HG03175 (cell line): ENCODE results near the gene ABCC8.

ENCODE experiments used
- ATAC-seq: cut with Tn5 transposase; IDR thresholded peaks from one replicate; pipeline ENCODE4 v1.9.1; 2021; ENCODE audit warnings: mild to moderate bottlenecking, moderate library complexity; ENCODE audit not compliant: unreplicated experiment

ABCC8 gene

DNA sequence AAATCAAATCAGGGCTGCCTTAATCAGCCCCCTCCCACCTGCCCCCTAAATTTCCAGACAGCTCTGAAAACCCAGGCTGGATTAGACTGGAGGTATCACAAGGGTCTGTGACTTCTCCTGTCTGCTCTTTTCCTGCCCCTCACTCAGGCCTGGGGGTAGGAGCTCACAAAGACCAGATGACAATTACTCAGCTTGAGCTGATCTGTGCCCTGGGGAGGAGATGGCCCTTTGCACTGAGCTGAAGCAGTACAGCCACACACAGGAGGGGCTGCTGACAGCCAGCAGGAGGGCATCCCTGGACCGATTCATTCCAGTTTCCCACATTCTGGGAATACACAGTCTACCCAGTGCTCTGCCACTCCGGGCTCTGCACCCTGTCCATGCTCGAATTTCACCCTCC, 4.2 kb downstream of the ABCC8 start:
- no peak for ATAC-seq

DNA sequence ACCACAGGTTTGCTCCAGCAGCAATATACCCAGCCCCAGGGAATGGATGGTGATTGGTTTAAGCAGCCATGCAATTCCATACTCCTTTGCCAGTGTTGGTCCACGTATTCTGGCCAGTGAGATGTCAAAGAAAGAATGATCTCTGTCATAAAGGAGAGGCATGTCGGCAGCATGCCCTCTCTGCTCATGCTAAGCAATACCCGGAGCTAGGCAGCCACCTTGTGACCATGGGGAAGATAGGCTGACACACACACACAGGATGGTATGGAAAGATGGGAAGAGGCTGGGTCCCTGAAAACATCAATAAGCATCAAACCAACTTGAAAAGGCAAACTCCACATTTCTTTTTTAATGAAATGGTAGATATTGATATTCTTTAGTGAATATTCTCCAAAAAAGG, 5.1 kb downstream of the ABCC8 start:
- ATAC-seq = no peak

- no peak for ATAC-seq
These were observed 6.6 kb downstream of the ABCC8 start for GRCh38 chr11:17469998-17470397.

DNA sequence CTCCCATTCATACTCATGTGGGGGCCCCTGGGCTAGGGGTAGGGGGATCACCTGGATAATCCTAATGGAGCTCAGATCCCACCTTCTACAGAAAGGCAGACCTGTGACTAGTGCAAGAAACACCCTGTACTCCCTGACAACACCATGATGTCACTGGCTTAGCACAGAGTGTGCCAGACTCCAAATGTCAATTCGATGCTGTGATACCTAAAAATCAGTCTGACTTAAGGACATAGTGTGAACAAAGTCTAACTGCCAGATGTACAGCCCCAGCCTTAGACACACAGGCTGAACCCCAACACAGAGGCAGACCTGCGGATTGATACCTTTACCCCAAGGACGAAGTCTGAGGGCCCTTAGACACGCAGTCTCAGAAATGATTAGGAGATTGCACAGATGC, 8.5 kb downstream of the ABCC8 start:
- ATAC-seq = no peak

- ATAC-seq = no peak
These were observed 13.0 kb downstream of the ABCC8 start for GRCh38 chr11:17463546-17464174.

DNA sequence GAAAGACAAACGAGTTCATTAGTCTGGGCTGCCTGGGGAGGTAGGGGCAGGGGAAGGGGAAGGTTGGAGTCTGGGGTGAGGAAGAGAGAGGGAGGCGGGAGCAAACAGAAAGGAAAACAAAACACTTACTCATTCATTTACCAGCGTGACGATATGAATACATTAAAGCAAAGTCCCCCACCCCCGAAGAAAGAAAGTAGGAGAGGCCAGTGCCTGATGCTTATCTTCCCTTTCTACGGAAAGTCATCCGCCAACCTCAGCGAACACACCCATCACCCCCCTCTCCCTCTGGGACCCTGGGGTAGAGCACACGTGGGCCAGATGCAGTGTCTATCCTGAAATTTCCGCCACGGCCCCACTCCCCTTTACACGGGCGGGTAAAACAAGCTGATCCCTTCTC, 13.7 kb downstream of the ABCC8 start:
- no peak for ATAC-seq

- no peak for ATAC-seq
These were observed 16.2 kb downstream of the ABCC8 start for GRCh38 chr11:17460406-17460805.

GRCh38 chr11:17459236-17459896, 17.3 kb downstream of the ABCC8 start:
- ATAC-seq = no peak

DNA sequence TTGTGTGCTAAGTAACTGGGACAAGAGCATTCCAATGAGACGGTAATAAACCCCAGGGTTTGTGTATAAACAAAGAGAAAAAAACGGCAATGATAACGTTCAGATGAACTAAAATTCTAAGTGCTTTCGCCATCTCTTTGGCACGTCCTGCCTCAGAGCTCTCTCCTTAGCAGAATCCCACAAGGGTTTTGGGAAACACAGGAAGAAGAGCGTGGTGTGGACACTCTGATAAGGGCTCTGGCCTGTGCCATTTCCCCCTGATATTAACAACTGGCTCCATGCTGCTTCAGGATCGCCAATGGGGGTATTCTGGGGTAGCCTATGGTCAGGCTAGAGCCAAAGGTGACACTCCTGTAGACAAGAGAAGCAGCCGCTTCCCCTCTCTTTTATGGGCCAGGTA, 18.4 kb downstream of the ABCC8 start:
- ATAC-seq = no peak

- no peak for ATAC-seq
These were observed 19.1 kb downstream of the ABCC8 start for GRCh38 chr11:17457396-17458173.

DNA sequence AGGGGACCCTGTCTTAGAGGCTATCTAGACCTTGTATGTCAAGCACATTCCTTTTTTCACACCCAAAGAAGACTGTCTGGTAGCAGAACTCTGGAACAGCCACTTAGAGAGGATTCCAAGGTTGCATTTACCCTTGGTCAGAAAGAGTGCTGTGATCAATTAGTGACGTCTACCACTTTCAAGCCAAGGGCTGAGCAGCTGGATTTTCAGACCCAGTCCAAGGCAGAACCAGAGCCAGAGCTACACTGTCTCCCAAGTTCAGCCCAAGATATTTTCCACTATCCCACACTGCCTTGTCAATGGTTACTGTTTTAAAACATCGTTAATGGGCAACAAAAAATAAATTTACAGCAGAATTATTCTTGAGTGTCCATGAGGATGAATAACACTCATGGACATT, 24.0 kb downstream of the ABCC8 start:
- ATAC-seq = no peak

DNA sequence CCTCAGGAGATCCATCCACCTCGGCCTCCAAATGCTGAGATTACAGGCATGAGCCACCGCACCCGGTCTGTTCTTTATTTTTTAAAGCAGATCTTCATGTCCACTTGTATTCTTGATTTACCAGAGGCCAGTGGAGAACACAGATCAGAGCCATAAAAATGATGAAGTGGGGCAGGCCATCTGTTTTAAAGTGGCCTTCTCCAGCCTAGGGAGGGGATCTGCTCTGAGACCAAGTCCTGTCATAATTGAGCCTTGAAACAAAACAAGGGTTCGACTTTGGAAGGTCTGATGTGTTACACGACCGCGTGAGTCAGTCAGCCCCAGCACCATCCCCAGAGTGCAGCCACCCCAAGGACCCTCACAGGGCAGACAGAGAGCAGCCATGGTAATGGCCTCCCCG, 27.5 kb downstream of the ABCC8 start:
- ATAC-seq = no peak

DNA sequence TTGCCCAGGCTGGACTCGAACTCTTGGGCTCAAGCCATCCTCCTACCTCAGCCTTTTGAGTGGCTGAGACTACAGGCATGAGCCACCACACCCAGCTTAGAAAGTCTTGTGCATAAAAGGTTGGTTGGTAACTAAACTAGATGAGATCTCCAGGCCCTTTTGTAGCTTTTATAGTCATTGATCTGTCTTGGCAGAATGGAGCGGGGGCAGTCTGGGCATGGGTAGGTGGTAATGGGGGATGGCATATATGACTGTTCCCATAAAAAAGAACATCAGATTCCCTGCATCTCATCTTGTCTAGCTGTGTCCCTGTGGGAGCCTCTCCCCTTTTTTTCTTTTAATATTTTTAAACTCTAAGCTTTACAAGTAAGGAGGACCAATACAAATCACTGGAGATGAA, 30.2 kb downstream of the ABCC8 start:
- ATAC-seq = no peak

- no peak for ATAC-seq
These were observed 31.3 kb downstream of the ABCC8 start for GRCh38 chr11:17445240-17445795.

- no peak for ATAC-seq
These were observed 32.5 kb downstream of the ABCC8 start for GRCh38 chr11:17443926-17444690.

DNA sequence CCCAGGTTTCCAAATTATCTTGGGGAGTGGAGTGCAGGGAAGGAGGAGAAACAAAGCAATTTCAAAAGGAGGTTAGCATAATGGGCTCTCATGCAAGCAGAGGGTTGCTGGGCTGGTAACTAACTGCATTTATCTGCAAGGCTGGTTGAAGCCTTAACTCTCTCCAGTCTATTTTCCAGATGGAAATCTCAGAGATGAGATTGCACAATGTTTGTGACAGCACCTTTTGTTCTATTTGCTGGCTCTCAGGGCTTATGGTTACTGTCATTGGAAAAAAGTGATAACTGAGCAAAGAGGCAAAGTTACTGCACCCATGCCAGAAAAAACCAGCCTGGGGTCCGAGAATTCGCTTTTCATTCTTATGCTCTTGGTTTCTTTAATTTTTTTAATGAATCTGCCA, 33.2 kb downstream of the ABCC8 start:
- no peak for ATAC-seq

- ATAC-seq = no peak
These were observed 33.6 kb downstream of the ABCC8 start for GRCh38 chr11:17443000-17443399.

DNA sequence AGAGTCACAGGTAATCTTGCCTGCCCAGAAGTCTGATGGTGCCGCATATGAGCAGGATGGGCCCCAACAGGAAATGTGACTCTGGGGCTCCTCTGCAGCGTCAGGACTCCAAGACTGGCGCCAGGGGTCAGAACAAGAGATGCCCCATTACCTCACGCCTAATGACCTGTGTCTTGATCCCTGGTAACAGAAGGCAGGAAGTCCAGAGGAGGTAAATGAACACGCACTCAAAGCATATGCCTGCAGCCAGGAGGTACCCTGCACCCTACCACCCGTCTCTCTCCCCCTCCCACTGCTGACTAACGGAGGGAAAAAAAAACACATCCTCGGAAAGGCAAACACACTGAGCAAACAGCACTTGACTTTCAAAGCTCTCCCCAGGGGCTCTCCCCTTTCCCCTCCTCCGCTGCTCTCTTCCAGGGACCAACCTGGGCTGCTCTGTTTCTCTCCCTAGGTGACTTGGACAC, 37.3 kb downstream of the ABCC8 start:
- ATAC-seq = no peak

GRCh38 chr11:17437366-17437765, 39.3 kb downstream of the ABCC8 start:
- no peak for ATAC-seq

DNA sequence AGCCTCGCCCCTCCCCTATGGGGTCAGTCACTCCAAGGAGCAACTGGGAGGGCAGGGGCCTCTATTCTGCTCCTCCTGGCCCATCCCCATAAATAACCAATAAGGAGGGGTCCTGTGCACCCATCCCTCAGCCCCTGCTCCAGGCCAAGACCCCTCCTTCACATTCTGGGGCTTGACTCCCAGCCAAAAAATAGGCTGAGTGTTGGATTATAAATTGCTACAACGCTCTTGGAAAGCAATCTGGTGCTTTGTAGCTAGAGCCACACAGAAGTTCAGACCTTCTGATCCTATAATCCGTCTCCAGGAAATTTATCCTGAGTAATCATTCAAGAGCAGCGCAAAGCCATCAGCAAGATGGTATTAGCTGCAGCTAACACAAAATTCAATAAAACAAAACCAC, 42.5 kb downstream of the ABCC8 start:
- no peak for ATAC-seq

GRCh38 chr11:17432002-17432401, 44.6 kb downstream of the ABCC8 start:
- no peak for ATAC-seq
